ENCODE results near the gene RFESD. TPM values are rescaled to one million over a fixed set of nuclear protein-coding genes. Genes with fewer than 3 reads are reported as not detected.

Gene RFESD
- total and polyA plus RNA-seq, 2 of the 13 experiments (the other 11 are each of a cell fraction or from before 2014, with no cell fraction given): 1.1 to 2.2 TPM

- no peaks in the 10 kb centered on the region for H4K20me1 ChIP-seq (ENCODE audit: insufficient read depth, low read length)
- H3K27ac ChIP-seq (ENCODE audit: extremely low read length, insufficient read depth, low read length): no peak overlapping the region
- intact Hi-C loops (cut with micrococcal nuclease; ENCODE audit: unreplicated experiment): no loop called here
- no peak overlapping the region for H3K4me2 ChIP-seq (ENCODE audit: low read depth, low read length)
- H3K36me3 ChIP-seq (replicated peaks in 1 of 2; ENCODE audit: control insufficient read depth in 1 of 2, insufficient read depth in 2 of 2, low read length in 2 of 2): no peaks in the 10 kb centered on the region
- no peaks in the 10 kb centered on the region for H3K27me3 ChIP-seq (ENCODE audit: control insufficient read depth in 1 of 2, insufficient read depth in 2 of 2, low read length in 2 of 2)
- TF ChIP-seq, protein P1, sequence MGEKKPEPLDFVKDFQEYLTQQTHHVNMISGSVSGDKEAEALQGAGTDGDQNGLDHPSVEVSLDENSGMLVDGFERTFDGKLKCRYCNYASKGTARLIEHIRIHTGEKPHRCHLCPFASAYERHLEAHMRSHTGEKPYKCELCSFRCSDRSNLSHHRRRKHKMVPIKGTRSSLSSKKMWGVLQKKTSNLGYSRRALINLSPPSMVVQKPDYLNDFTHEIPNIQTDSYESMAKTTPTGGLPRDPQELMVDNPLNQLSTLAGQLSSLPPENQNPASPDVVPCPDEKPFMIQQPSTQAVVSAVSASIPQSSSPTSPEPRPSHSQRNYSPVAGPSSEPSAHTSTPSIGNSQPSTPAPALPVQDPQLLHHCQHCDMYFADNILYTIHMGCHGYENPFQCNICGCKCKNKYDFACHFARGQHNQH (CRISPR knock-in tag; IDR thresholded peaks at IDR 0.05): no peak
- no peaks in the 10 kb centered on the region for H3K9me3 ChIP-seq (ENCODE audit: low read length)
- no peak for FAIRE-seq
- ATAC-seq: no peak
- H3K9ac ChIP-seq (ENCODE audit: insufficient read depth, low read depth, low read length): no peak overlapping the region
- ChIA-PET POLR2A (interaction anchor here (1.3 kb wide), 1 partner anchor 9 kb away, joined by 6 read pairs; the partner anchor contains the start of gene RFESD), CTCF (ENCODE audit: low intra/inter-chr PET ratio, low total read pairs) (no interaction called here)
- H3K79me2 ChIP-seq (ENCODE audit: insufficient read depth, low read length): no peaks in the 10 kb centered on the region
- DNase-seq (ENCODE audit: low spot score): no peak
- no peak overlapping the region for H3K4me3 ChIP-seq (replicated peaks in 1 of 3; ENCODE audit: insufficient read depth in 1 of 3, low read depth in 2 of 3, low read length in 3 of 3)
- H2AFZ ChIP-seq (ENCODE audit: low read length): no peak overlapping the region
- no peaks in the 10 kb centered on the region for H3K4me1 ChIP-seq (ENCODE audit: insufficient read depth, low read length)
- in situ Hi-C loops (cut with HindIII; ENCODE audit: extremely low pct_ligation_motif_present, low pct_unique_long_range_greater_than_20kb): no loop called here
- 83% methylated on average over 1 of the region's 1 CpG for WGBS (ENCODE audit: low lambda C conversion rate)
- no TSS peak for BruUV-seq (replicated peaks)
Measured at GRCh38 chr5:95655575-95655974, 9.0 kb downstream of the RFESD start.

- TF ChIP-seq, protein P2, sequence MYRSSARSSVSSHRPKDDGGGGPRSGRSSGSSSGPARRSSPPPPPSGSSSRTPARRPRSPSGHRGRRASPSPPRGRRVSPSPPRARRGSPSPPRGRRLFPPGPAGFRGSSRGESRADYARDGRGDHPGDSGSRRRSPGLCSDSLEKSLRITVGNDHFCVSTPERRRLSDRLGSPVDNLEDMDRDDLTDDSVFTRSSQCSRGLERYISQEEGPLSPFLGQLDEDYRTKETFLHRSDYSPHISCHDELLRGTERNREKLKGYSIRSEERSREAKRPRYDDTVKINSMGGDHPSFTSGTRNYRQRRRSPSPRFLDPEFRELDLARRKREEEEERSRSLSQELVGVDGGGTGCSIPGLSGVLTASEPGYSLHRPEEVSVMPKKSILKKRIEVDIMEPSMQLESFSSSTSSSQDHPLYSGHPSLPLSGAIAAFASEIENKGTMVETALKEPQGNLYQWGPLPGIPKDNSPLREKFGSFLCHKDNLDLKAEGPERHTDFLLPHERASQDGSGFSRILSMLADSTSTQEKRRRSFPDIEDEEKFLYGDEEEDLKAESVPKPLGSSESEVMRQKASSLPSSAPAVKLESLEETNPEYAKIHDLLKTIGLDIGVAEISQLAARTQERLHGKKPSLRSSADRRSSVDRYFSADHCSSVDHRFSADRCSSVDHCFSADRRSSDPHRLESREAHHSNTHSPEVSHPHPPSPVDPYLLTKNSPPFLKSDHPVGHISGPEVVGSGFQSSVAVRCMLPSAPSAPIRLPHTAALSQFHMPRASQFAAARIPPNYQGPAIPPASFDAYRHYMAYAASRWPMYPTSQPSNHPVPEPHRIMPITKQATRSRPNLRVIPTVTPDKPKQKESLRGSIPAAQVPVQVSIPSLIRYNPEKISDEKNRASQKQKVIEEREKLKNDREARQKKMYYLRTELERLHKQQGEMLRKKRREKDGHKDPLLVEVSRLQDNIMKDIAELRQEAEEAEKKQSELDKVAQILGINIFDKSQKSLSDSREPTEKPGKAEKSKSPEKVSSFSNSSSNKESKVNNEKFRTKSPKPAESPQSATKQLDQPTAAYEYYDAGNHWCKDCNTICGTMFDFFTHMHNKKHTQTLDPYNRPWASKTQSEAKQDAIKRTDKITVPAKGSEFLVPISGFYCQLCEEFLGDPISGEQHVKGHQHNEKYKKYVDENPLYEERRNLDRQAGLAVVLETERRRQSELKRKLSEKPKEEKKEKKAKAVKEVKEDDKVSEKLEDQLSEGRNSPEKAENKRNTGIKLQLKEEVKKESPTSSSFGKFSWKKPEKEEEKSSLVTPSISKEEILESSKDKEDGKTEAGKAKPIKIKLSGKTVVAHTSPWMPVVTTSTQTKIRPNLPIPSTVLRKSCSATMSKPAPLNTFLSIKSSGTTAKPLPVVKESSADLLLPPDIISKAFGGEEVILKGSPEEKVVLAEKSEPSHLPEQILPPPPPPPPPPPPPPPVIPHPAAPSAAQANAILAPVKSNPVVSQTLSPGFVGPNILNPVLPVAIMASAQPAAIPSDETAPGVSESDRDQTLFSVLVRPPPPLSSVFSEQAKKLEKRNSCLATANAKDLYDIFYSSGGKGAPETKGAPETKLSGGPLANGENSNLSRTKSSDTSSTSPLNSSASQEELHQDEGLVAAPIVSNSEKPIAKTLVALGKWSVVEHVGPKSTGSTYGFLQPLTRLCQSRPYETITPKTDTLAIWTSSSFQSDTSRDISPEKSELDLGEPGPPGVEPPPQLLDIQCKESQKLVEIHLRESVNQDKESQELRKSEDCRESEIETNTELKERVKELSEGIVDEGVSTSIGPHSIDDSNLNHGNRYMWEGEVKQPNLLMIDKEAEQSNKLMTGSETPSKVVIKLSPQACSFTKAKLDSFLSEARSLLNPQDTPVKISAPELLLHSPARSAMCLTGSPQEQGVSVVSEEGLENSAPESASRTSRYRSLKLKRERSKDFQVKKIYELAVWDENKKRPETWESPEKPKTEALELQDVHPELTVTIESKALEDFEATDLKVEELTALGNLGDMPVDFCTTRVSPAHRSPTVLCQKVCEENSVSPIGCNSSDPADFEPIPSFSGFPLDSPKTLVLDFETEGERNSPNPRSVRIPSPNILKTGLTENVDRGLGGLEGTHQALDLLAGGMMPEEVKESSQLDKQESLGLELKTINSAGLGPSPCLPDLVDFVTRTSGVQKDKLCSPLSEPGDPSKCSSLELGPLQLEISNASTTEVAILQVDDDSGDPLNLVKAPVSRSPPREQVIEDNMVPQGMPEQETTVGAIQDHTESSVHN (CRISPR knock-in tag; IDR thresholded peaks at IDR 0.05): no peak
- no peak for TF ChIP-seq ZNF558 (CRISPR knock-in tag; IDR thresholded peaks at IDR 0.05; ENCODE audit: borderline replicate concordance)
- TF ChIP-seq ATM (IDR thresholded peaks at IDR 0.05; ENCODE audit: borderline replicate concordance): no peak
- TF ChIP-seq, protein P3, sequence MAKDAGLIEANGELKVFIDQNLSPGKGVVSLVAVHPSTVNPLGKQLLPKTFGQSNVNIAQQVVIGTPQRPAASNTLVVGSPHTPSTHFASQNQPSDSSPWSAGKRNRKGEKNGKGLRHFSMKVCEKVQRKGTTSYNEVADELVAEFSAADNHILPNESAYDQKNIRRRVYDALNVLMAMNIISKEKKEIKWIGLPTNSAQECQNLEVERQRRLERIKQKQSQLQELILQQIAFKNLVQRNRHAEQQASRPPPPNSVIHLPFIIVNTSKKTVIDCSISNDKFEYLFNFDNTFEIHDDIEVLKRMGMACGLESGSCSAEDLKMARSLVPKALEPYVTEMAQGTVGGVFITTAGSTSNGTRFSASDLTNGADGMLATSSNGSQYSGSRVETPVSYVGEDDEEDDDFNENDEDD (CRISPR knock-in tag; IDR thresholded peaks at IDR 0.05; ENCODE audit: borderline replicate concordance): no peak
- TF ChIP-seq HES4 (CRISPR knock-in tag; IDR thresholded peaks at IDR 0.05; ENCODE audit: borderline replicate concordance): no peak
- FAIRE-seq: no peak
- Histone ChIP-seq H3K4me2 (ENCODE audit: low read depth, low read length) (no peak overlapping the region), H3K9me3 (ENCODE audit: low read length) (no peaks in the 10 kb centered on the region), H3K27ac (ENCODE audit: extremely low read length, insufficient read depth, low read length) (no peak overlapping the region), H3K4me1 (ENCODE audit: insufficient read depth, low read length) (peaks cover 6% of the 10 kb centered on the region; the same call in 1 of the 2 replicates), H4K20me1 (ENCODE audit: insufficient read depth, low read length) (no peaks in the 10 kb centered on the region), H2AFZ (ENCODE audit: low read length) (no peak overlapping the region), H3K4me3 (replicated peaks in 1 of 3; ENCODE audit: insufficient read depth in 1 of 3, low read depth in 2 of 3, low read length in 3 of 3) (no peak overlapping the region), H3K36me3 (replicated peaks in 1 of 2; ENCODE audit: control insufficient read depth in 1 of 2, insufficient read depth in 2 of 2, low read length in 2 of 2) (no peaks in the 10 kb centered on the region), H3K27me3 (ENCODE audit: control insufficient read depth in 1 of 2, insufficient read depth in 2 of 2, low read length in 2 of 2) (no peaks in the 10 kb centered on the region), H3K9ac (ENCODE audit: insufficient read depth, low read depth, low read length) (no peak overlapping the region), H3K79me2 (ENCODE audit: insufficient read depth, low read length) (no peaks in the 10 kb centered on the region)
- ChIA-PET POLR2A (no interaction called here), CTCF (ENCODE audit: low intra/inter-chr PET ratio, low total read pairs) (no interaction called here)
- in situ Hi-C loops (cut with HindIII; ENCODE audit: extremely low pct_ligation_motif_present, low pct_unique_long_range_greater_than_20kb) (no loop called here), intact Hi-C loops (cut with micrococcal nuclease; ENCODE audit: unreplicated experiment) (no loop called here)
- BruUV-seq (replicated peaks): no TSS peak
- no peak for ATAC-seq
- no peak for DNase-seq (ENCODE audit: low spot score)
- WGBS (ENCODE audit: low lambda C conversion rate): 35% methylated on average over 2 of the region's 2 CpGs
Measured at GRCh38 chr5:95660060-95660459, 13.5 kb downstream of the RFESD start.
